Large intestine (tissue), 3 donors: ENCODE data around the gene DIP2C. TPM values are rescaled to one million over a fixed set of nuclear protein-coding genes. Genes with fewer than 3 reads are reported as not detected.

Experiments used
- DNase-seq, 2 donors: peaks; one replicate each; pipeline versions ENCODE4 v3.0.0 to v3.0.0-alpha.2; 2013
- H3K27ac ChIP-seq: one replicate; pipeline ENCODE4 v1.5.1; 2013; ENCODE audit warnings: low read length
- H3K27me3 ChIP-seq: 2 replicates; pipeline ENCODE4 v1.6.1; 2013; ENCODE audit warnings: low read length; ENCODE audit not compliant: control insufficient read depth, insufficient read depth
- H3K36me3 ChIP-seq: 2 replicates; pipeline ENCODE4 v1.6.1; 2013; ENCODE audit warnings: low read length; ENCODE audit not compliant: control insufficient read depth, insufficient read depth
- H3K4me1 ChIP-seq: one replicate; pipeline ENCODE4 v1.6.1; 2013; ENCODE audit warnings: low read length; ENCODE audit not compliant: control insufficient read depth, insufficient read depth
- H3K4me3 ChIP-seq: one replicate; pipeline ENCODE4 v1.5.1; 2013; ENCODE audit warnings: low read length
- H3K9me3 ChIP-seq: one replicate; pipeline ENCODE4 v1.6.1; 2013; ENCODE audit warnings: mild to moderate bottlenecking, low read depth, low read length, moderate library complexity; ENCODE audit not compliant: control insufficient read depth
- WGBS: methylation state at CpG from one replicate; pipeline ENCODE4 v1.1.5; 2013; ENCODE audit warnings: low lambda C conversion rate; ENCODE audit not compliant: insufficient coverage; 5-methylcytosine and 5-hydroxymethylcytosine counted together
- polyA plus RNA-seq: library from polyadenylated mRNA; unstranded; fragments of 120-200 nt; gene quantifications from one replicate; pipeline ENCODE4 v1.2.1, GENCODE V29; 2013

DIP2C gene
- polyA plus RNA-seq, 1 donor, result 16.5 TPM

- WGBS, result 60% methylated on average over 1 of the region's 7 CpGs
These were observed 266.3 kb downstream of the DIP2C start for GRCh38 chr10:423178-423577.

GRCh38 chr10:422675-423074 lies 266.8 kb downstream of the DIP2C start:
- DNase-seq, result no peak
- Histone ChIP-seq H3K9me3 (peaks cover 6% of the 10 kb centered on the region), H3K4me3 (no peak overlapping the region), H3K4me1 (no peaks in the 10 kb centered on the region), H3K27me3 (no peaks in the 10 kb centered on the region), H3K27ac (no peak overlapping the region), H3K36me3 (peaks cover 31% of the 10 kb centered on the region)
- WGBS, result no CpG with 5 or more reads among the region's 14 CpGs

More at GRCh38 chr10:423178-423577, 266.3 kb downstream of the DIP2C start:
- Histone ChIP-seq H3K9me3 (peaks cover 6% of the 10 kb centered on the region), H3K4me3 (no peak overlapping the region), H3K27ac (no peak overlapping the region), H3K4me1 (no peaks in the 10 kb centered on the region), H3K27me3 (no peaks in the 10 kb centered on the region), H3K36me3 (peaks cover 30% of the 10 kb centered on the region)
- no peak for DNase-seq

- Histone ChIP-seq H3K4me1 (no peaks in the 10 kb centered on the region), H3K36me3 (peaks cover 34% of the 10 kb centered on the region), H3K4me3 (no peak overlapping the region), H3K9me3 (peaks cover 6% of the 10 kb centered on the region), H3K27ac (no peak overlapping the region), H3K27me3 (no peaks in the 10 kb centered on the region)
- 88% methylated on average over 3 of the region's 11 CpGs for whole genome bisulfite sequencing
- no peak for DNase-seq
These were observed 267.2 kb downstream of the DIP2C start for GRCh38 chr10:422241-422640.

- Histone ChIP-seq H3K36me3 (peaks cover 39% of the 10 kb centered on the region), H3K9me3 (peaks cover 6% of the 10 kb centered on the region), H3K4me1 (no peaks in the 10 kb centered on the region), H3K27me3 (no peaks in the 10 kb centered on the region), H3K4me3 (no peak overlapping the region), H3K27ac (no peak overlapping the region)
- no CpG with 5 or more reads among the region's 8 CpGs for WGBS
- no peak for DNase-seq
These were observed 268.3 kb downstream of the DIP2C start for GRCh38 chr10:421170-421569.

GRCh38 chr10:420154-421121 lies 269.0 kb downstream of the DIP2C start:
- WGBS, result 95% methylated on average over 7 of the region's 46 CpGs
- H3K36me3 ChIP-seq, result peaks cover 44% of the 10 kb centered on the region
- DNase-seq, result no peak

GRCh38 chr10:418894-419293 lies 270.6 kb downstream of the DIP2C start:
- H3K27me3 ChIP-seq, result no peaks in the 10 kb centered on the region
- H3K36me3 ChIP-seq, result peaks cover 47% of the 10 kb centered on the region
- no CpG with 5 or more reads among the region's 19 CpGs for WGBS

More at GRCh38 chr10:420154-421121, 269.0 kb downstream of the DIP2C start:
- Histone ChIP-seq H3K4me3 (no peak overlapping the region), H3K27ac (no peak overlapping the region), H3K4me1 (no peaks in the 10 kb centered on the region), H3K27me3 (no peaks in the 10 kb centered on the region), H3K9me3 (peaks cover 6% of the 10 kb centered on the region)

GRCh38 chr10:418226-418625 lies 271.2 kb downstream of the DIP2C start:
- no CpG with 5 or more reads among the region's 15 CpGs for WGBS
- peaks cover 6% of the 10 kb centered on the region for H3K9me3 ChIP-seq
- H3K27me3 ChIP-seq, result no peaks in the 10 kb centered on the region

More at GRCh38 chr10:418894-419293, 270.6 kb downstream of the DIP2C start:
- Histone ChIP-seq H3K9me3 (peaks cover 6% of the 10 kb centered on the region), H3K4me1 (no peaks in the 10 kb centered on the region), H3K27ac (no peak overlapping the region), H3K4me3 (no peak overlapping the region)
- DNase-seq, result no peak

GRCh38 chr10:416091-416515 lies 273.4 kb downstream of the DIP2C start:
- no CpG with 5 or more reads among the region's 13 CpGs for WGBS
- Histone ChIP-seq H3K27ac (no peak overlapping the region), H3K36me3 (peaks cover 39% of the 10 kb centered on the region), H3K4me1 (peaks cover 14% of the 10 kb centered on the region), H3K4me3 (no peak overlapping the region), H3K27me3 (no peaks in the 10 kb centered on the region), H3K9me3 (peaks cover 6% of the 10 kb centered on the region)
- no peak for DNase-seq

More at GRCh38 chr10:418226-418625, 271.2 kb downstream of the DIP2C start:
- Histone ChIP-seq H3K36me3 (peaks cover 47% of the 10 kb centered on the region), H3K4me3 (no peak overlapping the region), H3K27ac (no peak overlapping the region), H3K4me1 (peaks cover under 1% of the 10 kb centered on the region)
- no peak for DNase-seq

- peak; percentile 80 to 93 for DNase-seq
- H3K9me3 ChIP-seq, result no peaks in the 10 kb centered on the region
- no peaks in the 10 kb centered on the region for H3K27me3 ChIP-seq
- H3K27ac ChIP-seq, result peak overlapping the region; percentile 72
- peak overlapping the region; percentile 3 for H3K4me3 ChIP-seq
- peaks cover 23% of the 10 kb centered on the region for H3K36me3 ChIP-seq
- peaks cover 27% of the 10 kb centered on the region for H3K4me1 ChIP-seq
- WGBS, result no CpG with 5 or more reads among the region's 26 CpGs
These were observed 275.8 kb downstream of the DIP2C start for GRCh38 chr10:413662-414071.

- H3K4me1 ChIP-seq, result peaks cover 29% of the 10 kb centered on the region
- H3K27ac ChIP-seq, result no peak overlapping the region
- H3K36me3 ChIP-seq, result peaks cover 23% of the 10 kb centered on the region
- H3K4me3 ChIP-seq, result no peak overlapping the region
- no peaks in the 10 kb centered on the region for H3K27me3 ChIP-seq
- no peaks in the 10 kb centered on the region for H3K9me3 ChIP-seq
- no CpG with 5 or more reads among the region's 10 CpGs for WGBS
- no peak for DNase-seq
These were observed 277.4 kb downstream of the DIP2C start for GRCh38 chr10:412109-412508.
